Activated naive CD4-positive, alpha-beta T cell treated with anti-CD3 and anti-CD28 coated beads, Interleukin-2, amount 50 U/mL, for 16 hours (primary cell): ENCODE measurements around the gene CADM2.
"Not testable (repeated sequence)": the region's sequence is repeated elsewhere in the genome, so short reads cannot be mapped to it uniquely, and the experiment has no call there.

Experiments
- DNase-seq: peaks from one replicate; pipeline ENCODE4 v3.0.0-alpha.2; 2020

The CADM2 gene

DNA sequence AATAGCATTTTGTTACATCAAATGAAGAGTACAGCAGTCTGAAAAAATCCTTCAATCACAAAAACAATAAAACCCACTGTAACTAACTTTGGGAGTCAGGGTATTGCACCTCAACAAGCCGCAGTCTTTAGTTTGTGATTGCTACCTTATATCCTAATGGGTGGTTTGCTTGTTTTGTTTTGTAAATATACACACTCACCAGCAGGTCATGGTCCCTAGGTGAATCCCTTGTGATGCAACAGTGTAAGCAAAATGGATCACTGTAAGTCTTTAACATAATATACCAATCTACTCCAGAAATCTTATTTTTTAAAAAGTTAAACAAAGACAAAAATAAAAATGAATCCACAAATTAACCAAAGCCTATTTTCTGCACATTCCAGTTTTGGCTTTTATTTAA, 749.5 kb downstream of the CADM2 start:
- DNase-seq = not testable (repeated sequence)

GRCh38 chr3:85709346-85709892, 750.6 kb downstream of the CADM2 start:
- DNase-seq = no peak

DNA sequence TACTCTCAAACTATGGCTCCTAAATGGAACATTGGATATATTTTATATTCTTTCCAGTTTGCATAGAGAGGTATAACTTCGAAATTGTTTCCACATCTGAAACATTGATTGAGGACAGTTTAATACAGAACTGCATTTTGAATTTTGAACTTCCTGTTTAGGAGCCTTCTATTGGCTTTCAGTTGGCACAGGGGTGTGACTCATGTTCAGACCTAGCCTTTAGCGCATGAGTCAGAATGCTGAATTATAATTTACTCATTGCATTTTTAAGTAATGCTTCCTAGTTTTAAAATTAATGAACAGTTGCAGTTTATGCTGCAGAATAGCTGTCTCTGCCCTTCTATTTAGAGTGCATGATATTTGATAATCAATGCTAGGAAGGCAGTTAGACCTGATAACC, 751.7 kb downstream of the CADM2 start:
- DNase-seq = no peak

GRCh38 chr3:85721409-85722145, 762.8 kb downstream of the CADM2 start:
- DNase-seq = no peak

GRCh38 chr3:85725809-85726208, 767.0 kb downstream of the CADM2 start:
- no peak for DNase-seq

- DNase-seq = no peak
Observed at GRCh38 chr3:85726241-85726640, 767.5 kb downstream of the CADM2 start.

DNA sequence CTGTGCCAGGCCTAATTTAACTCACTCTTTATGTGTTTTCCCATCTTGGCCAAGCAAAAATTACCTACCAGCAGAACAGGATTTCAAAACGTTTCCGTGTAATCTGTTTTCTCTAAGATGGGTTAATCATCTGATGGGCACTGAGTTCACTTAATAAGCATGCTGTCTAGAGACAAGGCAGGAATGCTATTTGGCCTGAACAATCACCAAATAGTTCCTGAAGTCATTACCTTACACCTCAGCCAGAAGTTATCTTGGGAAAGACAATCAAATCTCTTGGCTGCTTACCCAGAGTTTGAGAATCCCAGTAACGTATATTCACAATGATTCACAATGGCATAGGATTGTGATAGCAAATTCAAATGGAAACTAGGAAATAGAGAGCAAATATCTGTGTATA, 779.1 kb downstream of the CADM2 start:
- DNase-seq = no peak

- no peak for DNase-seq
Observed at GRCh38 chr3:85740561-85740960, 781.8 kb downstream of the CADM2 start.

GRCh38 chr3:85758442-85758841, 799.7 kb downstream of the CADM2 start:
- DNase-seq = no peak

- DNase-seq = no peak
Observed at GRCh38 chr3:85760342-85760741, 801.6 kb downstream of the CADM2 start.

- no peak for DNase-seq
Observed at GRCh38 chr3:85780806-85781205, 822.0 kb downstream of the CADM2 start.

GRCh38 chr3:85781806-85782205, 823.0 kb downstream of the CADM2 start:
- DNase-seq = no peak

DNA sequence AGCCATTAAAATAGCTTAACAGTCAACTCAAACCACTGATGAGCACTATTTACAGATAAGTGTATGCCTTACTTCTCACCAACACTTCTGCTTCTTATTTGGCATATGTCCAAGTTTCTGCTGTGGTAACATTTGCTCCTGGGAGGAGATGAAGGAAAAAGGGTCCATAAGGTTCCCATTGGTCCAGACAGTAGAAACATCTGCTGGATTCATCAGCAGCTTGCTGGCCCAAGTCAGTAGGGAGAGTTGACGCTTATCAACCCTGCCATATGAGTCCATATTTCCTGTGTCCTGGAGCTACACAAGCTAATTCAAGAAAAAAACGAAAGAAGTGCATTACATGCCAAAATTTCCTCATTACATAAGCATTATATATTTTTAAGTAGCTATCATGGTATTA, 824.5 kb downstream of the CADM2 start:
- no peak for DNase-seq

DNA sequence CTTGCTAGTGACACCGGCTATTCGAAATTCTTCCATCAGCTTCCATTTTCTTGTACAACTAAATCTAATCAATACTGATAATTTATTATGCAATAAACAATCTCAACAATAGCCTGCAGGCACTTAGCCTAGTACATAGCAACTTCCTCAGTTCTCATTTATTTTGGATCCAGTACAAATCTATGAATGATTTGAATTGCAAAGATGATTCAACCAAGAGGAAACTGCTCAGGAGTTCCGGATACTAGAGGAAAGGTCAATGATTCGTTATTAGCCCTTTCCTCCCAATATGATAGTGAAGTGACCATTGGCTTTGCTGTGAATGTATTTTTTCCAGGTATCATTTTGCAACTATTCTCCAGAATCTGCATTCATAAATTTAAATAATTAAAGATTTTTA, 827.0 kb downstream of the CADM2 start:
- DNase-seq = no peak

DNA sequence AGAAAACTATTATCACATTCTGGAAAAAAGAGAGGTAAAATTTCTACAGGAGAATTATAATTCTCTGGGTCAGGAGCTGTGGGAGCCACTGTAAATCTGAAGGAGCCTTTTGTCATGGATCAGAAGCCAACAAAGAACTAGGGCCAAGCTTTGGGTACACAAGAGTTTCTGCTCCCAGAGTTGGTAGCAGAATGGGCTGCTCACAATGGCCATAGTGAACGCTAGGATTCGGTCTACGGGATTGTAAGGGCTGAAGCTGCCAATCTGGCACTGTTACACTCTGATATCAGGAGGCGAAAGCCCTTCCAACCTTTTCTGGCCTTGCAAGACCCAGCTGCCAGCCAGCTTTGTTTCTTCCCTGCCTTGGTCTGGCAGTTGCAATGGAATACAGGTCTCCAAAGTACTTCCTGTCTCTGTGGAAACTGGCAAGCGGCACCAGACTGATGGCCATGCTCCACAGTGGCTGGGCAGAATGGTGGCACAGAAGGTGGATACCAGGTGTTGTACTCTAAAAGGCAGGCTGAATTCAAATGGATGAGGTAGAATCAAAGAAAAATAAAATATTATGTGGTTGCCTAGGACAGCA, 831.7 kb downstream of the CADM2 start:
- no peak for DNase-seq

DNA sequence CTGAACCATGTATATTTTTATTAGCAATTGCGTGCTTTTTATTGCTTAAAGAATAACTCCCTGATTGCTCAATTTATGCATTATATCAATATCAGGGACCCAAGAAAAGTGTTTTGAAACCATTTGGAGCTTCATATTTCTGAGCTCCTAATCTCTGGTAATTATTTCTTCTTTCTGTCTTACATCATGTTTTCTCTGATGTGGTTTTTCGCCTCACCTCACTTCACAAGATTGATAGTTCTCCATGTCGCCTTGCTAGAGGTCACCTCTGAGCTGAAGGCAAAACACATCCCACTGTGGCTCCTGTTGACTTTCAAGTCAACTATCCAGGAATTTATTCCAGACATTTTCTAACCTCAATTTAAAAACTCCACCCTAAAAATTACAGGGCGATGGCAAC, 837.4 kb downstream of the CADM2 start:
- no peak for DNase-seq

DNA sequence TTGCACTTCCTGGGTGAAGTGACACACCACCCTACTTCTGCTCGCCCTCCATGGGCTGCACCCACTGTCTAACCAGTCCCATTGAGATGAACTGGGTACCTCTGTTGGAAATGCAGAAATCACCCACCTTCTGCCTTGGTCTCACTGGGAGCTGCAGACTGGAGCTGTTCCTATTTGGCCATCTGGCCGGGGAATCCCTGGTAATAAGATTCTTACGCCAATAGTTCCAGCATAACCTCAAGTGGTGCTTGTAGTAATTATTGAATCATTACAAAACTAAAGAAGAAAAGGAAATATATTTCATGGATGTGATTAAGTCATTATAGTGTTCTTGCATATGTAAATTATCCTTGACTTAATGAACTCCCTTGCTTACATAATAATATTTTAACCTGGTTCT, 841.9 kb downstream of the CADM2 start:
- DNase-seq = no peak

DNA sequence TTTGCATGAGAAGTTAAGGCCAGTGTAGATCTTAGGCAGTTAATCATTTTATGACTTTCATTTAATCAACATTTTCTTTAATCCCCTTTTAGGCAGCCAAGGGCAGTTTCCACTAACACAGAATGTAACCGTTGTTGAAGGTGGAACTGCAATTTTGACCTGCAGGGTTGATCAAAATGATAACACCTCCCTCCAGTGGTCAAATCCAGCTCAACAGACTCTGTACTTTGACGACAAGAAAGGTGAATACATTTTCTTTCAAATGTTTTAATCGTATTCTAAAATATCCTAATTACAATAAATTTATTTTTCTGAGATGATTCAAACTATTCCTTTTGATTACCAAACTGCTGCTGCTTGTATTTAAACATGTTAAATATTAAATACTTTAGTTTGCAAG, 843.2 kb downstream of the CADM2 start:
- DNase-seq = no peak

DNA sequence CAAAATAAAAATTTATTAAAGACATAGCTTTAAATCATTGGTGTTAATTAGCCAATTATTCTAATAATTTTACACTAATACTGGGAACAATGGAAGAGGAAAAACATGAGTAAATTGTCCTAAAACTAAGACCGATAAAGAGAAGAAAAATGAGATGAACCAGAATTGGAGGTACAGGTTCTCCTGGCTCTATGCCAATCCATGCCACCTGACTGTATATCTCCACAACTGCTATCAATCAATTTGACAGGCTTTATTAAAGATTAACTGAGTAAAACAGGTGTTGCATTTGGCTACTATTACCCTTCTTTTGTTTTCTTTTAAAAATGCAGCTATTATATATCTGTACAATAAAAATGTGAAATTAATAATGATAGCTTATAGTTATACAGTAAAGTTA, 850.0 kb downstream of the CADM2 start:
- DNase-seq = no peak

- no peak for DNase-seq
Observed at GRCh38 chr3:85821130-85821756, 862.5 kb downstream of the CADM2 start.

DNA sequence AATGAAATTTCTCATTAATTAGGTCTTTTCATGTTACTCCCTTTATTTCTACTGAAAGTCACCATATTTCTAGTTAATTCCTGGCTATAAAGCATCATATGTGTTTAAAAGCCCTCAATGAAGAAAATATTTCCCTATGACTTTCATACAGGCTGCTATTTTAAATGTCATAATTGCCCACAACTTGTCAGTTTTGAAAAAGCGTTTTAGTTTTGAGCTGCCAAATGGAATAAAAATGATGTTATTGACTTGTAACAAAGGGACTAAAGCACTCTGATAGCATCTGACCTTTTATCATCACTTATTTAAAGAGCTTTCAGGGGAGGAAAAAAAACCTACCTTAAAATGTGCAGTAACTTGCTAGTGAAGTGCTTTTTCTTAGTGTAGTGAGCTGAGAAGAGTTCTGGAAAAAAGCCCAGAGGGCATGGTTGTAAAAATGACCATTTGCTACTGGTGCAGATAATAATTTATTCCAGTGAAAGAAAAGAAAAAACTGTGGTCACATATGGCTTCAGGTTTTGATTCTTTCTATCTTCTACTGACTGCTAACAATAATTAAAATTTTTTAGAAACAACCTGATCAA, 877.2 kb downstream of the CADM2 start:
- DNase-seq = no peak

- DNase-seq = no peak
Observed at GRCh38 chr3:85837402-85837801, 878.6 kb downstream of the CADM2 start.

GRCh38 chr3:85838921-85839320, 880.1 kb downstream of the CADM2 start:
- no peak for DNase-seq

DNA sequence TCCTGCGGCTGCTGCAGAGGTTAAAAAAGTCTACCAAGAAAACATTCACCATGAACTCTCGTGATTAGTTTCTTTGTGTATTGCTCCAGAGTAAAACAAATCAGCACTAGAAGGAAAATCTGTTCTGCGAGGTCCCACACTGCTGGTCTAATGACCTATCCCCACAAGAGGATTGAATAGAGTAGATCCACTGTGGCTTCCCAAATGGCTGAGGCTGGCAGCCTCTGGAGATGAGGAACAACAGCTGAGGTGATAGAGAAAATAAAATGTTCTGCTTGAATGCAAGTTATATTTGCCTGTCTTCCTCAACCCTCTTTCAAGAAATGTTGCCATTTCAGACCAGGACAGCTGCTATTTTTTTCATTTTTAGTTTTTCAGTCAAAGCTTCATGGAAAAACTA, 883.3 kb downstream of the CADM2 start:
- DNase-seq = no peak
